Peyer's patch (tissue), 4 donors: ENCODE data around the gene MTFMT.

ENCODE experiments used
- CTCF ChIP-seq, 6 experiments: fragments of 450-650 bp in 4 of 6; fragments of 200-600 bp in 2 of 6; sonication (generic) in 1 of 6; IDR thresholded peaks; one replicate each; pipeline ENCODE4 v1.5.1; 2017 to 2019; ENCODE audit warnings: antibody characterized with exemption in 6 of 6, mild to moderate bottlenecking in 3 of 6, moderate library complexity in 1 of 6
- POLR2A ChIP-seq, 2 donors: fragments of 450-650 bp; IDR thresholded peaks; one replicate each; pipeline ENCODE4 v1.5.1; 2017; ENCODE audit warnings: antibody characterized with exemption in 2 of 2, mild to moderate bottlenecking in 2 of 2, moderate library complexity in 2 of 2

DNA sequence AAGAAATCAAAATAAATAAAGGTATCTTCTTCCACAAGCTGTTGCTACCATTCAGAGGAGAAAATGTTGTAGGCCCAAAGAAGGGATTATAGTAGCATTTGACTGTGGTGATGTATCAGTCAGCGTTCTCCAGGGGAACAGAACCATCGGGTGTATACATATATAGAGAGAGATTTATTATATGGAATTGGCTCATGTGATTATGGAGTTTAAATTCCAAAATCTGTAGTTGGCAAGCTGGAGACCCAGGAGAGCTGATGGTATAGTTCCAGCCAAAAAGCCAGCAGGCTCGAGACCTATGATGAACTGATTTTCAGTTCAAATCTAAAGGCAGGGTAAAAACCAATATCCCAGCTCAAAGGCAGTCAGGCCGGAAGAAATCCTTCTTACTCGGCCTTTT lies 32.4 kb downstream of the MTFMT start:
- TF ChIP-seq CTCF (IDR thresholded peaks at IDR 0.05) (no peak), POLR2A (IDR thresholded peaks at IDR 0.05) (no peak)
